Measurements from ENCODE around the gene CFAP141. TPM values are rescaled to one million over a fixed set of nuclear protein-coding genes. Genes with fewer than 3 reads are reported as not detected.
"Not testable (repeated sequence)": the region's sequence is repeated elsewhere in the genome, so short reads cannot be mapped to it uniquely, and the experiment has no call there.

The CFAP141 gene
- total and polyA plus RNA-seq, 2 of the 4 experiments (the other 2 are of a cell fraction), result not detected

GRCh38 chr1:154233127-154233526 is 27.0 kb upstream of the CFAP141 start:
- CTCF ChIA-PET; H3K9me3 ChIP-seq (ENCODE audit: control insufficient read depth, insufficient read depth, low read length); H3K18ac ChIP-seq (ENCODE audit: low read depth, low read length); H3K9ac ChIP-seq (ENCODE audit: low read depth, low read length); H3K9me1 ChIP-seq (ENCODE audit: insufficient read depth, low read length); ATAC-seq (ENCODE audit: low read depth); H3K27me3 ChIP-seq (ENCODE audit: control insufficient read depth, insufficient read depth, low read length); H4K8ac ChIP-seq (ENCODE audit: low read depth in 2 of 2, low read length in 2 of 2); H3K56ac ChIP-seq (ENCODE audit: extremely low read depth, insufficient read depth, low read length); H2BK120ac ChIP-seq (ENCODE audit: low read depth, low read length); H2BK15ac ChIP-seq (ENCODE audit: low read depth, low read length); H2AK5ac ChIP-seq (ENCODE audit: low read depth, low read length); H4K5ac ChIP-seq (ENCODE audit: low read depth, low read length); H3K23ac ChIP-seq (ENCODE audit: low read depth, low read length); H2AK9ac ChIP-seq (replicated peaks; ENCODE audit: low read depth, low read length, poor library complexity); dilution Hi-C loops (cut with HindIII; ENCODE audit: low sequenced_read_pairs, unreplicated experiment); H2BK20ac ChIP-seq (ENCODE audit: low read depth, low read length); H3K4me3 ChIP-seq (ENCODE audit: insufficient read depth, low read depth, low read length); H3K4me2 ChIP-seq (ENCODE audit: low read depth, low read length); in situ Hi-C loops (cut with MboI; ENCODE audit: low sequenced_read_pairs); H3K4ac ChIP-seq (ENCODE audit: low read depth, low read length); H2AFZ ChIP-seq (replicated peaks; ENCODE audit: low read length, poor library complexity); H4K91ac ChIP-seq (ENCODE audit: insufficient read depth, low read depth, low read length); POLR2A ChIA-PET (ENCODE audit: unreplicated experiment); H3K27ac ChIP-seq (ENCODE audit: insufficient read depth, low read length); BruUV-seq (replicated peaks); H2BK5ac ChIP-seq (ENCODE audit: low read depth, low read length, poor library complexity, severe bottlenecking); H3K14ac ChIP-seq (replicated peaks; ENCODE audit: low read depth, low read length); DNase-seq; H3K4me1 ChIP-seq (ENCODE audit: control insufficient read depth, insufficient read depth, low read length); intact Hi-C loops (cut with micrococcal nuclease): not testable (repeated sequence)
- peaks cover 72% of the 10 kb centered on the region for H3K36me3 ChIP-seq (ENCODE audit: control insufficient read depth, insufficient read depth, low read length)
- peaks cover 15% of the 10 kb centered on the region; the same call in 1 of the 2 replicates for H4K20me1 ChIP-seq (ENCODE audit: insufficient read depth, low read length)
- 100% methylated on average over 2 of the region's 12 CpGs; no CpG with 5 or more reads in 1 of the 2 experiments for WGBS, 2 experiments (ENCODE audit: extremely low coverage in 2 of 2, insufficient read length in 1 of 2)
- peaks cover 25 to 54% of the 10 kb centered on the region in 2 experiments for H3K79me1 ChIP-seq (ENCODE audit: low read depth in 1 of 2, low read length in 2 of 2)

GRCh38 chr1:154231112-154231511 is 25.0 kb upstream of the CFAP141 start:
- BruUV-seq (replicated peaks), result not testable (repeated sequence)

More at GRCh38 chr1:154231112-154231511, 25.0 kb upstream of the CFAP141 start:
- H3K27ac ChIP-seq (ENCODE audit: insufficient read depth, low read length); H3K9me1 ChIP-seq (ENCODE audit: insufficient read depth, low read length); H3K9ac ChIP-seq (ENCODE audit: low read depth, low read length); ATAC-seq (ENCODE audit: low read depth); H2AFZ ChIP-seq (replicated peaks; ENCODE audit: low read length, poor library complexity); H3K23ac ChIP-seq (ENCODE audit: low read depth, low read length); POLR2A ChIA-PET (ENCODE audit: unreplicated experiment); H3K4me1 ChIP-seq (ENCODE audit: control insufficient read depth, insufficient read depth, low read length); H3K9me3 ChIP-seq (ENCODE audit: control insufficient read depth, insufficient read depth, low read length); H3K18ac ChIP-seq (ENCODE audit: low read depth, low read length); intact Hi-C loops (cut with micrococcal nuclease); H2AK5ac ChIP-seq (ENCODE audit: low read depth, low read length); H2BK5ac ChIP-seq (ENCODE audit: low read depth, low read length, poor library complexity, severe bottlenecking); H3K56ac ChIP-seq (ENCODE audit: extremely low read depth, insufficient read depth, low read length); H4K5ac ChIP-seq (ENCODE audit: low read depth, low read length); DNase-seq; in situ Hi-C loops (cut with MboI; ENCODE audit: low sequenced_read_pairs); H2BK120ac ChIP-seq (ENCODE audit: low read depth, low read length); H4K91ac ChIP-seq (ENCODE audit: insufficient read depth, low read depth, low read length); H3K27me3 ChIP-seq (ENCODE audit: control insufficient read depth, insufficient read depth, low read length); H3K4me3 ChIP-seq (ENCODE audit: insufficient read depth, low read depth, low read length); H2BK15ac ChIP-seq (ENCODE audit: low read depth, low read length); H3K4ac ChIP-seq (ENCODE audit: low read depth, low read length); dilution Hi-C loops (cut with HindIII; ENCODE audit: low sequenced_read_pairs, unreplicated experiment); H2BK20ac ChIP-seq (ENCODE audit: low read depth, low read length); H3K14ac ChIP-seq (replicated peaks; ENCODE audit: low read depth, low read length); H4K8ac ChIP-seq (ENCODE audit: low read depth in 2 of 2, low read length in 2 of 2); H2AK9ac ChIP-seq (replicated peaks; ENCODE audit: low read depth, low read length, poor library complexity); H3K4me2 ChIP-seq (ENCODE audit: low read depth, low read length): not testable (repeated sequence)
- 100% methylated on average over 1 of the region's 3 CpGs; no CpG with 5 or more reads in 1 of the 2 experiments for WGBS, 2 experiments (ENCODE audit: extremely low coverage in 2 of 2, insufficient read length in 1 of 2)
- peaks cover 74% of the 10 kb centered on the region for H3K36me3 ChIP-seq (ENCODE audit: control insufficient read depth, insufficient read depth, low read length)
- peaks cover 20 to 47% of the 10 kb centered on the region in 2 experiments for H3K79me1 ChIP-seq (ENCODE audit: low read depth in 1 of 2, low read length in 2 of 2)
- CTCF ChIA-PET, result interaction anchor here (0.6 kb wide), 1 partner anchor 647 kb away, joined by 4 read pairs; no protein-coding TSS in a partner anchor
- H4K20me1 ChIP-seq (ENCODE audit: insufficient read depth, low read length), result peaks cover 29% of the 10 kb centered on the region; the same call in 1 of the 2 replicates
